Inflammatory macrophage treated with lipopolysaccharide for 4 hours (primary cell): ENCODE measurements around the gene PRR5.
A peak's percentile ranks its signal among the peaks of the same experiment; 100 is the strongest.

Experiments used
- DNase-seq: peaks from one replicate; pipeline ENCODE4 v3.0.0-alpha.2; 2020

PRR5 gene

DNA sequence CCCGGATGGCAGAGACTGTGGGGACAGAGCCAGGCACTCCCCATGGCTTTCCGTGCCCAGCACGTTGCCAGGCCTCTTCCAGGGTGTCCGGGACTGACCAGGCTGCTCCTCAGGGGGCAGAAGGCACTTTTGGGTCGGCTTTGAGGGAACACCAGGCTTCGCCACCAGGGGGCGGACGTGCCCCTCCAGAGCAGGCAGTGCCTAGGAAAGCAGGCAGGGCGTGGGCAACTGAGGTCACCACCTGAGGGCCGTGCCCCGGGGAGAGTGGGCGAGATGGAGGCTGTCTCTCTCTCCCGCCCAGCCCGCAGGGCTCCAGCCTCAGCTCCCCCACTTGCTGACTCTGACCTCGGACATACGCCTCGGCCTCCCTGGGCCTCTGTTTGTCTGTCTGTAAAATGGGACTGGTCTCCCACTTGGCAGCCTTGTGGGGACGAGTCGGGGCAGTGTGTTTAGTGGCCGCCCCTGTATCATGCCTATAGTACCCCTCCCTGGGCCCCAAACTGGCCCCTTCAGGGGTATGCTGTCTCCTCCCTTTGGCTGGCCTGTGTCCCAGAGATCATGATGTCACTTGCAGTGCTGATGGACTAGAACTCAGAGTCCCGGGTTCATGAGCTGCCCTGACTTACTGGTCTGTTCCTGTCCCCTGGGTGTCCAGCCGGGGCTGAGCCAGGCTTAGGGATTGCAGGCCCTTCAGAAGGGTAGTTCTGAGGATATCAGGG lies 4.4 kb upstream of the PRR5 start:
- DNase-seq: peak; percentile 71

- DNase-seq: no peak
Observed at GRCh38 chr22:44698531-44699421, 3.2 kb upstream of the PRR5 start.

GRCh38 chr22:44700456-44700855 lies 1.5 kb upstream of the PRR5 start:
- DNase-seq: no peak

DNA sequence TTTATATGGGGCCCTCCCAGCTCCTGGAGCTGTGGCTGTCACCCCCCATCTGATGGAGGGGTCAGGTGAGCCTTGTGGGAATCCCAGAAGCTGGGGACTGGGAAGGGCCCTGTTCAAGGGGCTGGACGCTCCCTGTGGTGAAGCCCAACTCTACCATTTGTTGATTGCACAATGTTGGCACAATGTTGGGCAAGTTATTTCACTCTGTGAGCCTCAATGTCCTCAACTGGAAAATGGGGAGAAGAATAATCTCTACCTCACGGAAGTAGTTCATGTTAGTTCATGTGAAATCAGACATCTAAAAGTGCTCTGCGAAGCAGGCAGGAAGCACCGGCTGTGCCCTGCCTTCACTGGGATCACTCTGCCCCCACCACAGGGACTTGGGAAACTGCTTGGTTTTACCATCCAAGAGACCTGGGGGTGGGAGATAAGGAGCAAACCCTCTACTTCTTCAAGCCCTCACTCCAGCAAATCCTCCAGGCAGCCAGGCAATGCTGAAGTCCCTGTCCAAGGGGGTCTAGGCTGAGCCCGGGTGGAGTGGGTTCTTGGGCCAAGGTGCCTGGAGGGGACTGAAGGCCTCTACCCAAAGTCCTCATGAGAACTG lies 715 bp upstream of the PRR5 start:
- DNase-seq: no peak

- no peak for DNase-seq
Observed at GRCh38 chr22:44702479-44703198, 635 bp downstream of the PRR5 start.

GRCh38 chr22:44703255-44703870 lies 1.4 kb downstream of the PRR5 start:
- DNase-seq: no peak

GRCh38 chr22:44704159-44705021 lies 2.4 kb downstream of the PRR5 start:
- DNase-seq: no peak

- DNase-seq: no peak
Observed at GRCh38 chr22:44705022-44705297, 3.0 kb downstream of the PRR5 start.

DNA sequence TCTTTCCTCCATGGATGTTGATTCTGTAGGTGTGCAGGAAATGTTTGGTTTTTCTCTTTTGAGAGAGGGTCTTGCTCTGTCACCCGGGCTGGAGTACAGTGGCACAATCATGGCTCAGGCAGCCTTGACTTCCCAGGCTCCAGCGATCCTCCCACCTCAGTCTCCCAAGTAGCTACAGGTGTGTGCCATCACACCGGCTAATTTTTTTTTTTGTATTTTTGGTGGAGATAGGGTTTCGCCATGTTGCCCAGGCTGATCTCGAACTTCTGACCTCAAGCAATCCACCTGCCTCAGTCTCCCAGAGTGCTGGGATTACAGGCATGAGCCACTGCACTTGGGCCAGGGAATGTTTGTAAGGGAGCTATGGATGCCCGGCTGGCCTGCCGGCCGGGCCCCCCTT lies 4.5 kb downstream of the PRR5 start:
- DNase-seq: no peak

DNA sequence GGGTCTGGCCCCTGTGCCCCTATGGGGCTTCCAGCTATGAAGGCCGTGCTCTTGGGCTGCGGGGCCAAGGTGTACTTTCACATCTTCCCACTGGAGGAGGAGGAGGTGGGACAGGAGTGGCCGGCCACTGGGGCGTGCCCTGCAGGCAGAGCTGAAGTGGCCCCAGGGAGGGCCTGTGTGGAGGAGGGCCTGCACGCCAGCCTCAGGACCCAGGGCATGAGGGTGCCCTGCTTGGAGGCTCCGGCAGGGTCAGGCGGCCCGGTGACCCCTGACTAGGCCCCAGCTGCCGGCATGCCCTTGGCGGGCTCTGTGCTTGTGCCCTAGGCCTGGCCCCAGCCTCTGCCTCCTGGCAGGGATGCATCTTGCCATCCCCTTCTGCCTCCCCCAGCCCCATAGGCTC lies 5.2 kb downstream of the PRR5 start:
- no peak for DNase-seq

GRCh38 chr22:44707752-44708151 lies 5.7 kb downstream of the PRR5 start:
- DNase-seq: no peak

- DNase-seq: no peak
Observed at GRCh38 chr22:44709881-44710392, 7.9 kb downstream of the PRR5 start.

- peak; percentile 39 for DNase-seq
Observed at GRCh38 chr22:44710474-44711240, 8.7 kb downstream of the PRR5 start.

- no peak for DNase-seq
Observed at GRCh38 chr22:44711241-44711560, 9.2 kb downstream of the PRR5 start.

DNA sequence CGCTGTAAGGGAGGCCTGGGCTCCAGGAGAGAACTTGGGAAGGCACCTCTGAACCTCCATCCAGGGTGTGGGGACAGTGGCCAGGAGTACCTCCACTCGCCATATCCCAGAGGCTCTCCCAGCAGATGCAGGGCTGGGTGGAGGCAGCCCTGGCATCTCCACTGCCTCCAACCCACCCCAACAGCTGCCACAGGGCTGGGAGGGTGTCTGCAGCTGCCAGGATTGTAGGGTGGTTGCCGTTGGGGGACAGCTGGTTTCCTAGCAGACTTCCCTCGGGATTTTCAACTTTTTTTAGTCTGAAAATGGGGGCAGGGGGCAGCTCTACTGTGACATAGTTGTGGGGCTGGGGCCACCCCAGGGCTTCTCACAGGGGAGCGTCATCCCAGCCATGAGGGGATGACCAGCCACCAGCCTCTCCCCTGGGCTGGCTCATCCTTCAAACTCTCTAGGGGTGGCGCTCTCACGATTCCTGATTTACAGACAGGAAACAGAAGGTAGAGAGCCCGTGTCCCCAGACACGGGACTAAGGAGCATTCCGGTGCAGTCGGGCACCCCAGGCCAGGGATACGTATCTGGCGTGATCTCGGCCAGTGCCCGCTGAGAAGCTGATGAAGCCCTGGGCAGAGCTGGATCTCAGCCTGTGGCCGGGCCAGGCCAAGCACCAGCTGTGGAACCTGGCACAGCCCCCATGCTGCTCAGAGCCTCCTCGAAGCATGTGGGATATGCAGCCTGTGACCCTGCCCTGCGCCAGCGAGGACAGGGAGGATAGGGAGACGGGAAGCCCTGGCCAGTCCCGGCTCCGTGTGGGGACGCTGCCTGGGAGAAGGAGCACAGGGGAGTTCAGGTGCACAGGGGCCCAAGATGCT lies 9.9 kb downstream of the PRR5 start:
- DNase-seq: no peak

- DNase-seq: no peak
Observed at GRCh38 chr22:44712962-44713361, 11.0 kb downstream of the PRR5 start.

DNA sequence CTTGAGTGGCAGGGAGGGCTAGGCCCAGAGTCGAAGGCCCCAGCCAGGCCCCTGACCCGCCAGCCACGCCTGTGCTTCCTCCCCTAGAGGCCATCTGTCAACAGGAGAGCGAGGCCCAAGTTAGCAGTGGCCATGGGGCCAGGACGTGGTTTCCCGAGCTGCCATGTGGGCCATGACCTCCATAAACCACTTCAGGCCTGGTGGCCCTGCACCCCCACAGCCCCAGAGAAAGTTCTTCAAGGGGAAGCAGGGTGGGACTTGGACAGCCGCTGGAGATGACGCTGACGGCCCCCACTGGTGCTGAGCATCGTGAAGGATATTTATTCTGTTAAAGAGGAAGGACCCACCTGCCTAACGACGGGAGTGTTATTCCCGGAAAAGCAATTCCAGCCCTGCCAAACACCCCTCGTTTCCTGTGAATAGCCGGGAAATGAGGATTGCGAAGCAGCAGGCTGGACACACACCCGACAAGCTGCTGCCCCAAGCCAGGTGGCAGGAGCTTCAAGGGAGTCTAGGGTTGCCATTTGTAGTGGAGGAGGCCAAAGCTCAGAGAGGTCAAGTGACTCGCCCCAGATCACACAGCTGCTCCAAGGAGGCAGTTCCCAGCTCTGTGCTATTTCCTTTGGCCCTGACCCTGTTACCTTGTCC lies 12.8 kb downstream of the PRR5 start:
- no peak for DNase-seq

GRCh38 chr22:44718418-44718817 lies 16.4 kb downstream of the PRR5 start:
- no peak for DNase-seq

- DNase-seq: no peak
Observed at GRCh38 chr22:44719586-44720368, 17.8 kb downstream of the PRR5 start.
